HG02642 (cell line): ENCODE measurements around the gene MMP23B.

Source experiments
- ATAC-seq: cut with Tn5 transposase; IDR thresholded peaks from one replicate; pipeline ENCODE4 v1.9.1; 2021; ENCODE audit warnings: mild to moderate bottlenecking; ENCODE audit not compliant: unreplicated experiment, poor library complexity

MMP23B gene

GRCh38 chr1:1602304-1602967 is 29.5 kb upstream of the MMP23B start:
- no peak for ATAC-seq

- ATAC-seq = no peak
These were observed 28.9 kb upstream of the MMP23B start for GRCh38 chr1:1602968-1603506.

- ATAC-seq = no peak
These were observed 28.2 kb upstream of the MMP23B start for GRCh38 chr1:1603671-1604373.

GRCh38 chr1:1604374-1605033 is 27.5 kb upstream of the MMP23B start:
- no peak for ATAC-seq

GRCh38 chr1:1605034-1605591 is 26.9 kb upstream of the MMP23B start:
- no peak for ATAC-seq

GRCh38 chr1:1605724-1606123 is 26.2 kb upstream of the MMP23B start:
- ATAC-seq = no peak

- ATAC-seq = no peak
These were observed 25.7 kb upstream of the MMP23B start for GRCh38 chr1:1606232-1606631.

- no peak for ATAC-seq
These were observed 22.0 kb upstream of the MMP23B start for GRCh38 chr1:1609822-1610485.

GRCh38 chr1:1610796-1611195 is 21.2 kb upstream of the MMP23B start:
- ATAC-seq = no peak

GRCh38 chr1:1612104-1612400 is 19.9 kb upstream of the MMP23B start:
- ATAC-seq = no peak

GRCh38 chr1:1613509-1614082 is 18.4 kb upstream of the MMP23B start:
- ATAC-seq = no peak

- ATAC-seq = no peak
These were observed 17.6 kb upstream of the MMP23B start for GRCh38 chr1:1614204-1614953.

- ATAC-seq = no peak
These were observed 17.1 kb upstream of the MMP23B start for GRCh38 chr1:1614954-1615255.

GRCh38 chr1:1615256-1616044 is 16.5 kb upstream of the MMP23B start, which contains the start of gene MIB2:
MIB2 (plus strand) TSS chr1:1615500; CDS start chr1:1623453, 7,953 bp downstream.
- ATAC-seq = peak; percentile 83

GRCh38 chr1:1616045-1616790 is 15.8 kb upstream of the MMP23B start:
- ATAC-seq = peak; percentile 19

- ATAC-seq = no peak
These were observed 15.1 kb upstream of the MMP23B start for GRCh38 chr1:1616838-1617237.

GRCh38 chr1:1617516-1617915 is 14.5 kb upstream of the MMP23B start:
- no peak for ATAC-seq

- no peak for ATAC-seq
These were observed 14.0 kb upstream of the MMP23B start for GRCh38 chr1:1617925-1618324.
